HG03439 (cell line): ENCODE data around the gene BAIAP2L2.
"Not testable (repeated sequence)": the region's sequence is repeated elsewhere in the genome, so short reads cannot be mapped to it uniquely, and the experiment has no call there.

ENCODE experiments used
- ATAC-seq: cut with Tn5 transposase; IDR thresholded peaks from one replicate; pipeline ENCODE4 v1.9.1; 2021; ENCODE audit warnings: mild to moderate bottlenecking, moderate library complexity; ENCODE audit not compliant: unreplicated experiment

The BAIAP2L2 gene, protein sequence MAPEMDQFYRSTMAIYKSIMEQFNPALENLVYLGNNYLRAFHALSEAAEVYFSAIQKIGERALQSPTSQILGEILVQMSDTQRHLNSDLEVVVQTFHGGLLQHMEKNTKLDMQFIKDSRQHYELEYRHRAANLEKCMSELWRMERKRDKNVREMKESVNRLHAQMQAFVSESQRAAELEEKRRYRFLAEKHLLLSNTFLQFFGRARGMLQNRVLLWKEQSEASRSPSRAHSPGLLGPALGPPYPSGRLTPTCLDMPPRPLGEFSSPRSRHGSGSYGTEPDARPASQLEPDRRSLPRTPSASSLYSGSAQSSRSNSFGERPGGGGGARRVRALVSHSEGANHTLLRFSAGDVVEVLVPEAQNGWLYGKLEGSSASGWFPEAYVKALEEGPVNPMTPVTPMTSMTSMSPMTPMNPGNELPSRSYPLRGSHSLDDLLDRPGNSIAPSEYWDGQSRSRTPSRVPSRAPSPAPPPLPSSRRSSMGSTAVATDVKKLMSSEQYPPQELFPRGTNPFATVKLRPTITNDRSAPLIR

GRCh38 chr22:38110008-38110862, at the start of gene BAIAP2L2:
BAIAP2L2 (minus strand) TSS chr22:38110684; CDS start chr22:38110525, 159 bp downstream.
- ATAC-seq, result no peak

DNA sequence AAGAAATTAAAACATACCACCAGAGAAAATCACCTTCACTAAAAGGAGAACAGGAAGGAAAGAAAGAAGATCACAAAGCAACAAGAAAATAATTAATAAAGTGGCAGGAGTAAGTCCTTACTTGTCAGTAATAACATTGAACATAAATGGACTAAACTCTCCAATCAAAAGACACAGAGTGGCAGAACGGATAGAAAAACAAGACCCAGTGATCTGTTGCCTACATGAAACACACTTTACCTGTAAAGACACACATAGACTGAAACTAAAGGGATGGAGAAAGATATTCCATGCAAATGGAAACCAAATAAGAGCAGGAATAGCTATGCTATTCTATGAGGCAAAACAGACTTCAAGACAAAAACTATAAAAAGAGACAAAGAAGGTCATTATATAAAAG, 45.2 kb upstream of the BAIAP2L2 start:
- no peak for ATAC-seq

GRCh38 chr22:38154563-38154915, 44.1 kb upstream of the BAIAP2L2 start:
- not testable (repeated sequence) for ATAC-seq

DNA sequence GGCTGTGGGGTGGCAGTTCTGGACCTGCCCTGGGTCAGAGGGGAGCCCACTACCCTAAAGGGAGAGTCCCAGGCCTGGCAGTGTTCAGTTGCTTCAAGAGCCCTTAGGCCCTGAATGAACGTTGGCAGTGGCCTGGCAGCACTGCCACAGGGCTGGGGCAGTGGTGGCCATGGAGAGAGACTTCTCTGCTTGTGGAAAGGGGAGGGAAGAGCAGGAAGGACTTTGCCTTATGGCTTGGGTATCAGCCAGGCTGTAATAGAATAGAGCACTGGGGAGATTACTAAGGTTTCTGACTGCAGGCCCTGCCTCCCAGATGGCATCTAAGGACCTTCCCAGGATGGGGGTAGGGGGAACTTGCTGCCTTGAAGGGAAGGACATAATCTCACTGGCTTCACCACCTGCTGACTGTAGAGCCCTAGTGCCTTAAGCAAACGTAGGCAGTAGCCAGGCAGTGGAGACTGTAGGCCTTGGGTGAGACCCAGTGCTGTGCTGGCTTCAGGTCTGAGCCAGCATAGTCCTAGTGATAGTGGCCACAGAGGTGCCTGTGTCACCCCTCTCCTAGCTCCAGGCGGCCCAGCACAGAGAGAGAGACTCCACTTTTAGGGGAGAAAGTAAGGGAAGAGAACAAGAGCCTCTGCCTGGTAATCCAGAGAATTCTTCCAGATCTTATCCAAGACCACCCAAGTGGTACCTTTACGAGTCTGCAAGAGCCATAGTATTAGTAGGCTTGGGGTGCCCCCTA, 43.5 kb upstream of the BAIAP2L2 start:
- ATAC-seq, result no peak

DNA sequence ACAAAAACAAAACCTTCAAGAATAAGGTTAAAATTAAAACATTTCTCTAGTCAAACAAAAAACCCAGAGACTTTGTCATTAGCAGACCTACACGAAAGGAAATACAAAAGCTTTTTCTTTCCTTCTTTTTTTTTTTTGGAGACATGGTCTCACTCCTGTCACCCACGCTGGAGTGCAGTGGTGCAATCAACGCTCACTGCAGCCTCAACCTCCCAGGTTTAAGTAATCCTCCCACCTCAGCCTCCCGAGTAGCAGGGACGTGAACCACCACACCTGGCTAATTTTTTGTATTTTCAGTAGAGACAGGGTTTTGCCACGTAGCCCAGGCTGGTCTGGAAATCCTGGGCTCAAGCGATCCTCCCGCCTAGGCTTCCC, 40.6 kb upstream of the BAIAP2L2 start:
- ATAC-seq, result no peak

DNA sequence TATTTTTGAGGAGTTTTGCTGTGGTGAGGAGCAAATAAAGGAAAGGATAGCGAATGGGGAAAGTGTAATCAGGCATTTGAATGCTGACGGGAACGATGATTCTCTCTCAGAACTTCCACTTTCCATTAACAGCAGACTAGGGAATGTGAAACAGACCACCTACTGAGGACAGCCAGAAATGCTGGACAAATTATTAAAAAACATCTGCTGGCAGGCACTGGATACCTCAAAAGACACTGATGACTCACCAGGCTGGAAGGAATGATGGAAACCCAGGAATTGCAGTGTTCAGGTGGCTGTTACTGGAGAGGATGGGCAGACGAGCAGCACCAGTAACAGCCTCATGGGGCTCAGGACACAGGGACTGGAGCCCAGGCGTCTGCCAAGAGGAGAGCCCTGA, 37.8 kb upstream of the BAIAP2L2 start:
- no peak for ATAC-seq

DNA sequence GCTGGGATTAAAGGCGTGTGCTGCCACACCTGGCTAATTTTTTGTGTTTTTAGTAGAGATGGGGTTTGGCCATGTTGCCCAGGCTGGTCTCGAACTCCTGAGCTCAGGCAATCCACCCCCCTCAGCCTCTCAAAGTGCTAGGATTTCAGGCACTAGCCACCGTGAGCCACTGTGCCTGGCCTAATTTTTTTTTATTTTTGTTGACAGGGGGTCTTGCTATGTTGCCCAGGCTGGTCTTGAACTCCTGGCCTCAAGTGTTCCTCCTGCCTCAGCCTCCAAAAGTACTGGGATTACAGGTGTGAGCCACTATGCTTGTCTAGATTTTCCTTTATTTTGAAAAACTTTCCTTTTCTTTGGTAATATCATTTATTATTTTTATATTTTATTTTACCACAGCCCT, 35.7 kb upstream of the BAIAP2L2 start:
- not testable (repeated sequence) for ATAC-seq

GRCh38 chr22:38144025-38144405, 33.5 kb upstream of the BAIAP2L2 start:
- no peak for ATAC-seq

- no peak for ATAC-seq
Measured at GRCh38 chr22:38142606-38143005, 32.1 kb upstream of the BAIAP2L2 start.

DNA sequence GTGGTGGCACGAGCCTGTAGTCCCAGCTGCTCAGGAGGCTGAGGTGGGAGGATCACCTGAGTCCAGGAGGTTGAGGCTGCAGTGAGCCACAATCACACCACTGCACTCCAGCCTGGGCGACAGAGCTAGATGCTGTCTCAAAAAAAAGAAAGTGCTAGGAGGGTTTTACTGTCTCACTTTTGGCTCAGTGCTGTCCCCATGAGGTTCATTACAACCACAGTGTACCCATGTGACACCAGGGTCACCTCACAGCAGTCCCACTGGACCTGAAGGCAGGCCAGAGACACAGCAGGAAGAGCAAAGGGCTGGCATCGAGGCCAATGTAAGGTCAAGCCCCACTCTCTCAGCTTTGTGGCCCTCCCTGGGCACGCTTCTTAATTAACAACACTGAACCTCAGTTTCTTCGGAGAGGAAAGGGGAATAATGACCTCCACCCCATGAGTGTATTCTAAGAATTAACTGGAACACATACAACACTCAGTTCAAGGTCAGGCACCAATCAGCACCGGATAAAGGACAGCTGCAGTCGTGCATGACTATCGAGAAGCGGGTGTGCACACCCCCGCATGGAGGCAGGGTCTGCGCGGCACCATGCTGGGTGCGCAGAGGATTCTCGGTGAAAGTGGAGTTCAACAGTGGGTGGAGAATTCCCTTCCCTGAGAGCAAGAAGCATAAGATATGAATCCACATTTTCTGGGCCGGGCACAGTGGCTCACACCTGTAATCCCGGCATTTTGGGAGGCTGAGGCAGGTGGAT, 30.9 kb upstream of the BAIAP2L2 start:
- ATAC-seq, result no peak

- no peak for ATAC-seq
Measured at GRCh38 chr22:38139901-38140300, 29.4 kb upstream of the BAIAP2L2 start.

DNA sequence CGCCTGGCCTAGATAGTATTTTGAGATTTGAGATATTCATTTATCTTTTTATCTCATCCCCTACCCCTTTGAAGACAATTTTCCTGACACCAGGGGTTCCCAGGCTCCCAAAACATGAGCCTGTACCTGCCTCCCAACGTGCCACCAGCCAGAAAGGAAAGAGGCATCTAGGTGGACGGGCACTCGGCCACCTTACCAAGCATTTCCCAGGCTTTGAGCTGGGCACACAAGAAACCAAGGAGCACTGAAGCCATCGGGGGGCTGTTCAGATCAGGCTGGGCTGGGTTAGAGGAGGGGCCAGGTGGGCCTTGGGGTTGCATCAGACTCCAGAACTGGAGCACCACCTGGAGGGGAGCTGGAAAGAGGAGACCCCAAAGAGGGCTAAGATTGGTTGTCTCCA, 28.5 kb upstream of the BAIAP2L2 start:
- ATAC-seq, result no peak

- ATAC-seq, result no peak
Measured at GRCh38 chr22:38137876-38138687, 27.6 kb upstream of the BAIAP2L2 start.

GRCh38 chr22:38136607-38137006, 26.1 kb upstream of the BAIAP2L2 start:
- no peak for ATAC-seq

DNA sequence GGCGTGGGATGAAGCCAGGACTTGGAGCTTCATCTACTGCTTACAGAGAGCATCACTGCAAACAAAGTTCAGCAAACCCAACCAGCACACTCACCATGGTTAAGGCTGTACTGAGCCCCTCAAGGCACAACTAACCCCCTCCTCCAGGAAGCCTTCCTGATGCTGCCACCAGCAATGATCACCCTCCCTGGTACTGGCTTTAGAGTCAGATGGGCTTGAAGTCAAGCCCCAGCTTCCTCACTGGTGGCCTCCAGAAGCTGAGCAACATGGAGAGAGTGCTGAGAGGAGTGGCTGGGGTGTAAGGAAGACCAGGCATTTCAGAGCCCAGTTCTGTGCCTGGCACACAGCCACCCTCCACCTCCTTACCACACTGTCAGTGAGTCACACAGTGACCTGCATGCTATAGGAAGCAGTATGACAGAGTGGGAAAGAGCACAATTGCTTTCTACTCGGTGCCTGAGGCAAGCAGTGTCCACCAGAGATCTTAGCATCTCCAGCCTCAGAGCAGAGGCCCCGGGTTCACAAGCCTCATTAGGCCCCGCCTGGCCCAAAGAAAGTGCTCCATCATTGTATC, 24.7 kb upstream of the BAIAP2L2 start:
- no peak for ATAC-seq

- ATAC-seq, result no peak
Measured at GRCh38 chr22:38133331-38133730, 22.8 kb upstream of the BAIAP2L2 start.

- no peak for ATAC-seq
Measured at GRCh38 chr22:38132794-38133193, 22.3 kb upstream of the BAIAP2L2 start.

GRCh38 chr22:38132136-38132535, 21.7 kb upstream of the BAIAP2L2 start:
- no peak for ATAC-seq

DNA sequence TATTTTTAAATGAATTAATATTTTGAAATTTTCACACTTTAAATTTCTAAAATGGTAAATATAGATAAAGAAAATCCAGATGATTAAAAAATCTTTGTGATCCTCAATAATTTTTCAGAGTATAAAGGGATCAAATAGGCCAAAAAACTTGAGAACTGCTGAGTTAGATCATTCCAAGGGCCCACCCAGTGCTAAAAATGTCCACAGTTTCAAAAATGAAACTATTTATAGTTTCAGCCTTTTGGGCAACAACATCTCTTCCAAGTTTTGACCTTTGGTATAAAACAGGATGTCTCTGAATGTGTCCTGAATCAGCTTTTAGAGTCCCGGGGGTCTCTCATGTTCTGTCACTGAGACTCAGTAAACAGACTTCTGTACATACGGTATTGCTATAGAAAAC, 20.9 kb upstream of the BAIAP2L2 start:
- no peak for ATAC-seq
